GM12891 (cell line): Measurements from ENCODE around the gene TNFAIP2.

ENCODE experiments used
- PAX5 ChIP-seq: IDR thresholded peaks from 2 replicates; pipeline ENCODE4 v1.6.1; 2011; ENCODE audit warnings: low read length, moderate library complexity, mild to moderate bottlenecking; ENCODE audit not compliant: insufficient read depth, severe bottlenecking
- POLR2A ChIP-seq: IDR thresholded peaks from 2 replicates; pipeline ENCODE4 v1.6.1; 2011; ENCODE audit warnings: low read depth, low read length, control low read depth
- POLR2AphosphoS5 ChIP-seq: IDR thresholded peaks from 2 replicates; pipeline ENCODE4 v1.6.1; 2011; ENCODE audit warnings: low read depth, low read length, control low read depth
- POU2F2 ChIP-seq: IDR thresholded peaks from 2 replicates; pipeline ENCODE4 v1.6.1; 2011; ENCODE audit warnings: low read depth, mild to moderate bottlenecking, control low read depth, low read length, moderate library complexity
- SPI1 ChIP-seq: IDR thresholded peaks from 2 replicates; pipeline ENCODE4 v1.6.1; 2011; ENCODE audit warnings: low read depth, low read length, control low read depth
- TAF1 ChIP-seq: IDR thresholded peaks from 2 replicates; pipeline ENCODE4 v1.6.1; 2011; ENCODE audit warnings: low read depth, low read length, control low read depth

DNA sequence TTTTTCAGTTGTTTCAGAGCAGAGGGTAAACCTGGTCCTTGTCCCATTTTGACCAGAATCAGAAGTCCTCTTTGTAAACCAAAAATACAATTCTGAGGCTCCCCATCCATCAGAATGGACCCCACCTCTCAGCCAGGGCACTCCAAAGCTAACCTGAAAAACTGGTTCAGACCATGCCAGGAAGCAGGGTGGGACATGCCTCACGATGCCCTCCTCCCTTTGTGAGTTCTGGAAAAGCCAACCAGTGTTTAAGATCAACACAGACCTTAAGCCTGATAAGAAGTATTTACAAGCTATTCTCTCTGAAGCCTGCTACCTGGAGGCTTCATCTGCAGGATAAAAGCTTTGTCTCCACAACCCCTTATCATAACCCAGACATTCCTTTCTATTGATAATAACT is 35.4 kb downstream of the TNFAIP2 start:
- no peak for TF ChIP-seq POLR2A
- TF ChIP-seq TAF1 = no peak
- TF ChIP-seq POLR2AphosphoS5 = no peak
- TF ChIP-seq PAX5 = no peak
- no peak for TF ChIP-seq POU2F2
- TF ChIP-seq SPI1 = no peak
